ENCODE data around the gene ACOXL. TPM values are rescaled to one million over a fixed set of nuclear protein-coding genes. Genes with fewer than 3 reads are reported as not detected.

ACOXL gene
- polyA plus RNA-seq, 3 donors = 0.35 TPM; not detected in 2

- Histone ChIP-seq H3K4me3 (replicated peaks in 1 of 3; ENCODE audit: low read depth in 2 of 3, low read length in 3 of 3) (no peak overlapping the region), H3K36me3 (replicated peaks in 1 of 2; ENCODE audit: control insufficient read depth in 1 of 2, insufficient read depth in 2 of 2, low read length in 2 of 2) (no peaks in the 10 kb centered on the region), H3K27ac (ENCODE audit: low read depth in 1 of 2, low read length in 2 of 2) (no peak overlapping the region), H2AFZ (ENCODE audit: insufficient read depth, low read depth, low read length, poor library complexity, severe bottlenecking) (no peak overlapping the region), H3K4me2 (replicated peaks; ENCODE audit: extremely low read depth, low read length, poor library complexity, severe bottlenecking) (no peak overlapping the region), H3K9me3 (replicated peaks in 1 of 2; ENCODE audit: control insufficient read depth in 1 of 2, insufficient read depth in 1 of 2, low read length in 2 of 2) (no peaks in the 10 kb centered on the region), H3K79me2 (ENCODE audit: insufficient read depth, low read length) (no peaks in the 10 kb centered on the region), H3K27me3 (ENCODE audit: control insufficient read depth in 2 of 2, insufficient read depth in 2 of 2, low read length in 2 of 2) (no peaks in the 10 kb centered on the region), H4K20me1 (ENCODE audit: insufficient read depth, low read length) (no peaks in the 10 kb centered on the region), H3K9ac (ENCODE audit: insufficient read depth, low read length, poor library complexity, severe bottlenecking) (no peak overlapping the region), H3K4me1 (ENCODE audit: control insufficient read depth in 1 of 2, insufficient read depth in 2 of 2, low read length in 2 of 2) (peaks cover 24 to 42% of the 10 kb centered on the region in 2 donors)
- Mint-ChIP-seq H3K27ac (peak overlapping the region in 3 of 7 donors; percentile 9 to 74 (median 43)), H3K4me1 (peaks cover 42% of the 10 kb centered on the region), H3K4me3 (no peak overlapping the region), H3K36me3 (peaks cover 0 to 4% of the 10 kb centered on the region in 2 donors), H3K9me3 (peaks cover 0 to 4% (median 0%) of the 10 kb centered on the region in 7 donors), H3K27me3 (ENCODE audit: low read depth in 3 of 3) (peaks cover 0 to 7% (median 5%) of the 10 kb centered on the region in 3 donors)
- intact Hi-C loops (cut with micrococcal nuclease) = no loop called here
- no peak for DNase-seq
- WGBS (ENCODE audit: insufficient coverage) = 86% methylated on average over 11 of the region's 14 CpGs
- no peak for TF ChIP-seq CTCF (IDR thresholded peaks at IDR 0.05)
These were observed 248.1 kb downstream of the ACOXL start for GRCh38 chr2:110980339-110981062.

- Mint-ChIP-seq H3K9me3 (peaks cover 0 to 1% (median 0%) of the 10 kb centered on the region in 7 donors), H3K27me3 (ENCODE audit: low read depth in 3 of 3) (peaks cover 0 to 7% (median 5%) of the 10 kb centered on the region in 3 donors), H3K36me3 (no peaks in the 10 kb centered on the region), H3K4me3 (no peak overlapping the region), H3K4me1 (peaks cover 33% of the 10 kb centered on the region), H3K27ac (peak overlapping the region; percentile 81 to 94 (median 91))
- Histone ChIP-seq H3K79me2 (ENCODE audit: insufficient read depth, low read length) (no peaks in the 10 kb centered on the region), H3K27ac (ENCODE audit: low read depth in 1 of 2, low read length in 2 of 2) (peak overlapping the region in 1 of 2 donors; percentile 76), H3K9me3 (replicated peaks in 1 of 2; ENCODE audit: control insufficient read depth in 1 of 2, insufficient read depth in 1 of 2, low read length in 2 of 2) (no peaks in the 10 kb centered on the region), H3K9ac (ENCODE audit: insufficient read depth, low read length, poor library complexity, severe bottlenecking) (no peak overlapping the region), H4K20me1 (ENCODE audit: insufficient read depth, low read length) (no peaks in the 10 kb centered on the region), H3K36me3 (replicated peaks in 1 of 2; ENCODE audit: control insufficient read depth in 1 of 2, insufficient read depth in 2 of 2, low read length in 2 of 2) (no peaks in the 10 kb centered on the region), H3K4me2 (replicated peaks; ENCODE audit: extremely low read depth, low read length, poor library complexity, severe bottlenecking) (peak overlapping the region; percentile 40), H3K4me3 (replicated peaks in 1 of 3; ENCODE audit: low read depth in 2 of 3, low read length in 3 of 3) (no peak overlapping the region), H2AFZ (ENCODE audit: insufficient read depth, low read depth, low read length, poor library complexity, severe bottlenecking) (no peak overlapping the region), H3K4me1 (ENCODE audit: control insufficient read depth in 1 of 2, insufficient read depth in 2 of 2, low read length in 2 of 2) (peaks cover 18 to 34% of the 10 kb centered on the region in 2 donors), H3K27me3 (ENCODE audit: control insufficient read depth in 2 of 2, insufficient read depth in 2 of 2, low read length in 2 of 2) (no peaks in the 10 kb centered on the region)
- TF ChIP-seq CTCF (IDR thresholded peaks at IDR 0.05) = no peak
- intact Hi-C loops (cut with micrococcal nuclease) = no loop called here
- peak; percentile 74 to 88 (median 79) for DNase-seq
These were observed 250.8 kb downstream of the ACOXL start for GRCh38 chr2:110983133-110983532.
